Subcutaneous adipose tissue (tissue), 4 donors: ENCODE data around the gene FPR1. TPM values are rescaled to one million over a fixed set of nuclear protein-coding genes. Genes with fewer than 3 reads are reported as not detected.

Experiments used
- total RNA-seq, 4 donors: library from RNA; depleted of rRNA; stranded (reverse); fragments of >200 nt; gene quantifications; one replicate each; pipeline ENCODE4 v1.1.0, GENCODE V29; 2016
- TF ChIP-seq, protein P1 (sequence below): fragments of 450-650 bp; IDR thresholded peaks from one replicate; pipeline ENCODE4 v1.5.1; 2016; ENCODE audit warnings: low read depth, mild to moderate bottlenecking, control low read depth, antibody characterized with exemption, moderate library complexity

The FPR1 gene
- total RNA-seq, 4 donors from 2014 or later = 5.1 to 35.7 (median 22.0) TPM

DNA sequence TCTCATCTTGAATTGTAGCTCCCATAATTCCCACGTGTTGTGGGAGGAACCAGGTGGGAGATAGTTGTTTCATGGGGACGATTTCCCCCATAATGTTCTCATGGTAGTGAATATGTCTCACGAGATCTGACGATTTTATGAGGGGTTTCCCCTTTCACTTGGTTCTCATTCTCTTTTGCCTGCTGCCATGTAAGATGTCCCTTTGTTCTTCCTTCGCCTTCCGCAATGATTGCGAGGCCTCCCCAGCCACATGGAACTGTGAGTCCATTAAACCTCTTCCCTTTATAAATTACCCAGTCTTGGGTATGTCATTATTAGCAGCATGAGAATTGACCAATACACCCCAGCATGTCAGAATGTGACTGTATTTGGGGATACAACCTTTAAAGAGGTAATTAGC, 3.9 kb upstream of the FPR1 start:
- TF ChIP-seq, protein P1, sequence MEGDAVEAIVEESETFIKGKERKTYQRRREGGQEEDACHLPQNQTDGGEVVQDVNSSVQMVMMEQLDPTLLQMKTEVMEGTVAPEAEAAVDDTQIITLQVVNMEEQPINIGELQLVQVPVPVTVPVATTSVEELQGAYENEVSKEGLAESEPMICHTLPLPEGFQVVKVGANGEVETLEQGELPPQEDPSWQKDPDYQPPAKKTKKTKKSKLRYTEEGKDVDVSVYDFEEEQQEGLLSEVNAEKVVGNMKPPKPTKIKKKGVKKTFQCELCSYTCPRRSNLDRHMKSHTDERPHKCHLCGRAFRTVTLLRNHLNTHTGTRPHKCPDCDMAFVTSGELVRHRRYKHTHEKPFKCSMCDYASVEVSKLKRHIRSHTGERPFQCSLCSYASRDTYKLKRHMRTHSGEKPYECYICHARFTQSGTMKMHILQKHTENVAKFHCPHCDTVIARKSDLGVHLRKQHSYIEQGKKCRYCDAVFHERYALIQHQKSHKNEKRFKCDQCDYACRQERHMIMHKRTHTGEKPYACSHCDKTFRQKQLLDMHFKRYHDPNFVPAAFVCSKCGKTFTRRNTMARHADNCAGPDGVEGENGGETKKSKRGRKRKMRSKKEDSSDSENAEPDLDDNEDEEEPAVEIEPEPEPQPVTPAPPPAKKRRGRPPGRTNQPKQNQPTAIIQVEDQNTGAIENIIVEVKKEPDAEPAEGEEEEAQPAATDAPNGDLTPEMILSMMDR = no peak

DNA sequence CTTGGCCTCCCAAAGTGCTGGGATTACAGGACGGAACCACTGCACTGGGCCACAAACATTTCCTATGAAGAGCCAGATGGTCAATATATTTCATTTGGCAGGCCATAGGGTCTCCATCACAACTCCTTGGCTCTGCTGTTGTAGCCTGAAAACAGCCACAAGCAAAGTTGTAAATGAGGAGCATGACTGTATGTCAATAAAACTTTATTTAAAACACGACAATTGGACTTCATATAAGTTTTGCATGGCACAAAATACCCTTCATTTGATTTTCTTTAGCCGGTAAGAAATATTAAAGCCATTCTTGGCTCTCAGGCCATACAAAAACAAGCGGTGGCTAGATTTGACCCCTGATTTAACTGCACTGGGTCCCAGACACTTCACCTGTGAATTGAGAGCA, 3.1 kb upstream of the FPR1 start:
- TF ChIP-seq, protein P1 = no peak

DNA sequence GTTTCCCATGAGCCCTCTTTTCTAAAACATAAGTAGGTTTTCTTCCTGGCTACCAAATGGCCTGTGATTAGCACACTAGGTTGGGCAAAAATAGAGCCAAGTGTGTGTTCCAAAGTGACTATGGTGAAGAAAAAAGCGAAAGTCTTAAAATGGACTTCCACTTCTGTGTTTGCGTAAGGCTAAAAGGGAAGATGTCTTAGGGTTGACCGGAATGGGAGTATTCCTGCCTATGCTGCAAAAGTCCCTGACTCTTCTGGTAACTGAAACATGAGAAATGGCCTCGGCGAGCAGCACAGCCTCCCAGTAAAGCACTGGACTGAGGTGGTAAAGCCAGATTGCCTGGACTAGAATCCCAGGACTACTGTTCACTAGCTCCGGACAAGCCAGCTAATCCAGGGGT, 2.4 kb upstream of the FPR1 start:
- TF ChIP-seq, protein P1 = no peak

DNA sequence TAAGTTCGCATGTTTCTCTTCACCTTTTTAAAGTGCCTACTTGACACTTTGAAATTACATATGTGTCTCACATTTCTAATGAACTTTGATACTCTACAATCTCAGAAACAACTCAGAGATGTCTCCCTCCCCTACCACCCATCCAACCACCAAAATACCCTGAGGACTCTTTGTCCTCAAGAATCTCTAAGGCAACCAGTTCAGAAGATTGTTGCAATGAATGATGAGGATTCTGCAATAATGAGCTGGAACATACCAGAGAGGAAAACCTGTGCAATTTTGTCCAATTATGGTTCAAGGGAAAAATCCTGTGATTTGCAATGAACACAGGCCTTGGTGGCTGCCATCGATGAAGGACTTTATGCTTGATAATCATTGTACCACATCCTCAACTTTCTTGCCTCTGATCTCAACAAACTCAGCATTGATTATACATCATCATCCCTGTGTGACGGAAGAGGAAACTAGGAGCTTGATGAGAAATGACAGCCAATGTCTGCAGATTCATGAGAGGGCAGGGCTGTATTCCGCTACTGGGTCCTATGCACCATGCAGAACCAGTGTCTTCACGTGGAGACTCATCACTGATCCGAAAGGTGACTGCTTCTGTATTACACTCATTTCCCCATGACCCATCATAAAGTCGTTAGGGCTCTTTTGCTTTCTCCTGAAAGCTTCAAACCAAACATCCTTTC, 1.1 kb downstream of the FPR1 start:
- TF ChIP-seq, protein P1 = no peak

DNA sequence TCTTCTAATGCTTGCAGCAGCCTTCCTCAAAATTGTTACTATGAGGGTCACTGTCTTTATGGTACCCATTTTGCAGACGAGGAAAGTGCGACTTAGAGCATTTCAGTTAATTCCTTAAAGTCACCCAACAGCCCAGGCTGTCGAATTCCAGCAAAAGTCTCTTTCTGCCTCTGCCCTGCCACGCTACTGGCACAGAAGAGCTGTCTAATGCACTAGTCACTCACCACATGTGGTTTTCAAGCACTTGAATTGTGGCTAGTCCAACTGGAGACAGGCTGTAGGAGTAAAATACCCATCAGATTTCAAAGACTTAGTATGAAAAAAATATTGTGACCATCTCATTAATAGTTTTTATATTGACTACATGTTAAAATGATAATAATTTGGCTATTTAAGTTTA, 1.7 kb downstream of the FPR1 start:
- TF ChIP-seq, protein P1 = no peak

DNA sequence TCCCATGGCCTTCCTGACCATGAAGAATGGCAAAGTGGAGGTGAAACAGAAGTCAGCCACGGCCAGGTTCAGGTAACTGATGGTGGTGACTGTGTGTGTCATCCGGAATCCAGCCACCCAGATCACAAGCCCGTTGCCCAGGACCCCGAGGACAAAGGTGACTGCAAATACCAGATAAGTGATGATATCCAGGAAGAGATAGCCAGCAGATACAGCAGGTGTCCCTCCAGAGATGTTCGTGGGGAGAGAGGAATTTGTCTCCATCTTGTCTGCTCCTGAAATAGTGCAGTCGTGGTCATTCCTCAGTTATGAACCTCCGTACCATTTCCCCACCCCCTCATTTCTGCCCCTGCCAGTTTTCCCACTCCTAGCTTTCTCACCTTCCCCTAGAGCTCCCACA, 4.9 kb downstream of the FPR1 start:
- TF ChIP-seq, protein P1 = no peak

DNA sequence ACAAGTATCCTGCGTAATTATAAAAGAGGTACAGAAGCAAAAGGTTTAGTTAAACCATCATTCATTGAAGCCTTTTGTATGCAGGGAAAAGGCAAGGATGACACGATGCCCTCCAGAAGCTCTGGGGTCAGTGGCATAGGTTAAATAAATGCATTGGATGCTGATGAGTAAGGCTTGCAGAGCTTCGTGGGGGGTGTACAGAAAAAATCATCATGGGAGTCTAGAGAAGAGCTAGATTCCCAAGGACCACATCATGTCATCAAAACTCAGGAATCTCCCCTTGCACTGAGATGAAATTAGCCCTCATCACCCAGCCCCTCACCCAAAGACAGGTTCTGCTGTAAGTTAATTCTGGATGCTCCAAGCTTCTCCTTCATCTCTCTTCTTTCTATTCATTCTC, 8.3 kb downstream of the FPR1 start:
- TF ChIP-seq, protein P1 = no peak
